ENCODE data around the gene C12orf57. TPM values are rescaled to one million over a fixed set of nuclear protein-coding genes. Genes with fewer than 3 reads are reported as not detected.

Gene C12orf57
- polyA plus RNA-seq, 1 donor = 155 TPM

GRCh38 chr12:6937481-6938352 is 6.1 kb upstream of the C12orf57 start:
- peak; percentile 87 for DNase-seq (ENCODE audit: low read depth)

- no peak for DNase-seq (ENCODE audit: low read depth)
Measured at GRCh38 chr12:6938353-6939190, 5.2 kb upstream of the C12orf57 start.

GRCh38 chr12:6939191-6939540 is 4.7 kb upstream of the C12orf57 start:
- DNase-seq (ENCODE audit: low read depth) = no peak

- DNase-seq (ENCODE audit: low read depth) = no peak
Measured at GRCh38 chr12:6941267-6941666, 2.6 kb upstream of the C12orf57 start.

- no peak for DNase-seq (ENCODE audit: low read depth)
Measured at GRCh38 chr12:6941782-6942181, 2.0 kb upstream of the C12orf57 start.

- no peak for DNase-seq (ENCODE audit: low read depth)
Measured at GRCh38 chr12:6942331-6942665, 1.5 kb upstream of the C12orf57 start.

GRCh38 chr12:6943389-6943721 is 467 bp upstream of the C12orf57 start:
- peak; percentile 87 for DNase-seq (ENCODE audit: low read depth)

GRCh38 chr12:6944381-6945186 is 762 bp downstream of the C12orf57 start:
- DNase-seq (ENCODE audit: low read depth) = peak; percentile 91

- DNase-seq (ENCODE audit: low read depth) = no peak
Measured at GRCh38 chr12:6945613-6946012, 1.8 kb downstream of the C12orf57 start.

- DNase-seq (ENCODE audit: low read depth) = no peak
Measured at GRCh38 chr12:6946033-6946919, 2.5 kb downstream of the C12orf57 start.

- no peak for DNase-seq (ENCODE audit: low read depth)
Measured at GRCh38 chr12:6946920-6947374, 3.1 kb downstream of the C12orf57 start.

GRCh38 chr12:6947615-6948014 is 3.8 kb downstream of the C12orf57 start:
- DNase-seq (ENCODE audit: low read depth) = no peak

GRCh38 chr12:6948873-6949594 is 5.2 kb downstream of the C12orf57 start:
- no peak for DNase-seq (ENCODE audit: low read depth)

GRCh38 chr12:6950401-6950801 is 6.6 kb downstream of the C12orf57 start:
- no peak for DNase-seq (ENCODE audit: low read depth)

- no peak for DNase-seq (ENCODE audit: low read depth)
Measured at GRCh38 chr12:6950811-6951540, 7.2 kb downstream of the C12orf57 start, which contains the start of gene PTPN6. TSS of gene PTPN6 (plus strand) at chr12:6951356. CDS start at chr12:6951513, 157 bp downstream.

- no peak for DNase-seq (ENCODE audit: low read depth)
Measured at GRCh38 chr12:6951551-6952120, 7.8 kb downstream of the C12orf57 start.

GRCh38 chr12:6952121-6952862 is 8.5 kb downstream of the C12orf57 start:
- no peak for DNase-seq (ENCODE audit: low read depth)

GRCh38 chr12:6952863-6953441 is 9.1 kb downstream of the C12orf57 start:
- no peak for DNase-seq (ENCODE audit: low read depth)

All from forelimb muscle (tissue), 1 donor.